Hippocampal formation (tissue), 2 donors: Measurements from ENCODE around the gene MACROD1.

Experiments
- DNase-seq, 2 donors: peaks; one replicate each; lab custom pipeline; 2025; lab: John Stamatoyannopoulos, UW

Gene MACROD1

GRCh38 chr11:64165842-64166635, at the start of gene MACROD1:
Gene MACROD1, minus strand, starts transcription at chr11:64166113. Its CDS starts 119 bp downstream, at chr11:64165994.
- peak; percentile 63 to 77 for DNase-seq

DNA sequence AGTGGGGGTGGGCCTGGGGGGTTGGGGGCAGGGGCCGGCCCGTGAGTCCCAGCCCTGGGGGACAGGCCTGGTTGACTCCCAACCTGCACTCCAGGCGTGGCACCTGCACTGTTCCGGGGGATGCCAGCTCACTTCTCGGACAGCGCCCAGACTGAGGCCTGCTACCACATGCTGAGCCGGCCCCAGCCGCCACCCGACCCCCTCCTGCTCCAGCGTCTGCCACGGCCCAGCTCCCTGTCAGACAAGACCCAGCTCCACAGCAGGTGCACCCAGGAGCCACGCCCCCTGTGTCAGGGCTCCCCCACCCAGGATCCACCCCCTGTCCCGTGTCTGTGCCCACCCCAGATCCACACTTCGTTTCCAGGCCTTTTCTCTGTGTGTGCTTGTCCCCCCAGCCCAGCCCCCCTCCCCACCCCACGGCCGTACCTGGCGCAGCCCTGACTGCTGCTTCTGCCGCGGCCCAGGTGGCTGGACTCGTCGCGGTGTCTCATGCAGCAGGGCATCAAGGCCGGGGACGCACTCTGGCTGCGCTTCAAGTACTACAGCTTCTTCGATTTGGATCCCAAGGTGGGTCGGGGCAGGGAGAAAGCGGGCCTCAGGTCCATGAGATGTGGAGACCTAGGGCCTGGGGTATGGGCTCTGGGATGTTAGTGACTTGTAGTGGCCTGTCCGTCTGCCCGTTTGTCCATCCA, 45.4 kb upstream of the MACROD1 start:
- DNase-seq: no peak

DNA sequence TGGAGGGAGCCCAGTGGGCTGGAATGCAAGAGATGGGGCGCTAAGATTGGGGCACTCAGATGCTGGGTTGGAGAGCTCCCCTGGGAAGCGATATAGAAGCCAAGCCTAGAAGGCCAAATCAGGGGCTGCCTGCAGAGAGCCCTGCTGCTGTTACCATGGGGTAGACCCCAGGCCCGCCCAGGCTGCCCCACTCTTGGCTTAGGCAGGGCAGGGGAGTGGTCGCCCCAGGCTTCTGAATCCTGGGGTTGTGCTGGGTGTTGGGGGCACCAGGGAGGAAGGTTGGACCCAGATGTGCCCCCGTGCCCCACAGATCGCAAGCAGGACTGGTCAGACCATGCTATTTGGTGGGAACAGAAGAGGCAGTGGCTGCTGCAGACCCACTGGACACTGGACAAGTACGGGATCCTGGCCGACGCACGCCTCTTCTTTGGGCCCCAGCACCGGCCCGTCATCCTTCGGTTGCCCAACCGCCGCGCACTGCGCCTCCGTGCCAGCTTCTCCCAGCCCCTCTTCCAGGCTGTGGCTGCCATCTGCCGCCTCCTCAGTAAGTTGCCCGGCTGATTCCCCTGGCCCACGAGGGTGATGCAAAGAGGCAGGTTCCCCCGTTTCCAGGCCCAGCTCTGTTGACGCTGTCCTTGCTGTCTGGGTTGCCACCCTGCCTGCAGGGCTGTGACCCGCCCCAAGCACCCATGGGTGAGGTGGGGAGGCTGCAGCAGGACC, 44.5 kb upstream of the MACROD1 start:
- DNase-seq: no peak

- DNase-seq: no peak
These were observed 43.6 kb upstream of the MACROD1 start for GRCh38 chr11:64209563-64209843.

GRCh38 chr11:64208796-64209562, 43.1 kb upstream of the MACROD1 start:
- no peak for DNase-seq

DNA sequence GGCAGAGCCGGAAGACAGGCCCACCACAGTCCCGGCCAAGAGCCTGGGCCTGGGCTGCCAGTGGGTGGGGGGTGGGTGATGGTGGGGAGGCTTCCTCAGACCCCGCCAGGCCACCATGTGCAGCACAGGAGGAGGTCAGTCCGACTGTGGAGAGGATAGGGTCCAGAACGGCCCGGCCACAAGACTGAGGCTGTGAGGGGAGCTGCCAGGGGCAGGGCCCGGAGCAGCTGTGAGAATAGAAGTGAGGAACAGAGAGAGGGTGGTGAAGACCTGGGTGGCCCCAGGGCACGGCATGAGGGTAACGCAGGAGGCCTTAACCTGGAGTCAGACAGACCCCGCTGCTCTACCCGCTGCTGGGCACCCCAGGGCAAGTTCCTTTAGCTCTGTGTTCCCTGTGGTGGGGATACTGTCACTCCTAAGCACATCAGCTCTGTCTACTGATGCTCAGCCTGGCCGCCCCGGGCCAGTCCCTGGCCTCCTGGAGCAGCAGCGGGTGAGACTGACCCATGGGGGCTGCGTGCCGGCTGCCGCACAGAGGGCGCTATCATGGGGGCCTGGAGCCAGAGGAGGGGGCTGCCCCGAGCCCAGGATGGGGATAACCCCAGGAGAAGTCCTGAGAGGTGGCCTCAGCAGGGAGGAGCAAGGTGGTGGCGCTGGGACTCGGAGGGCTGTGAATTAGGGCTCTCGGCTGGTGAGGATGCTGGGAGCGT, 42.3 kb upstream of the MACROD1 start:
- no peak for DNase-seq

DNA sequence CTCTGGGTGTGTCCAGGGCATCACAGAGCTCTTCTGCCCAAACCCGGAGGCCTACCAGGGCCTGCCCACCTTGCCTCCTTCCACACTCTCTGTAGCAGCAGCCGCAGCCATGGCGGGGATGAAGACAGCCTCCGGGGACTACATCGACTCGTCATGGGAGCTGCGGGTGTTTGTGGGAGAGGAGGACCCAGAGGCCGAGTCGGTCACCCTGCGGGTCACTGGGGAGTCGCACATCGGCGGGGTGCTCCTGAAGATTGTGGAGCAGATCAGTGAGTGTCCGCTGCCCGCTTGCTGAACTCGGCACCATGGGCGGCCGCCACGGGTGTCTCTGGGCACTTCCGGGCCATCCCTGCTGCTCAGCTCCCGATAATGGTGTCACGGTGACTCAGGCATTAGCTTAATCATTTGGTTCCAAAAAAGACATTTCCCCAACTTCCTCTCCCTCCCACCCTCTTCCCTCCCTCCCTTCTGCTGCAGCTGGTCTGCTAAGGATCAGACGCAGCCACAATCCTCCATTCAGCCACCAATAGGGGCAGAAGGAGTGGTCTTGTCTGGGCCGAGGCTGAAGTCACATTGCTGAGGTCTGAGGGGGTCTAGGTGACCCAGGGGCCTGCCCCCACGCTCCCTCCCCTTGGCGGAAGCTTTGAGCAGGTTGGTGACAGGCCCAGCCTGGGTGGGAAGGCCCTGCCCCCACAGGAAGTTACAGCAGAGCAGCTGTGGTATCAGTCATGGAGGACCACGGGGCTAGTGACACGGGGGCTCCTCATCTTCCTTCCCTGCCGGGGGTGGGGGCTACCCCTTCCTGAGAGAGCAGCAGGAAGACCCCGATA, 41.6 kb upstream of the MACROD1 start:
- DNase-seq: no peak

GRCh38 chr11:64206457-64207255, 40.7 kb upstream of the MACROD1 start, which contains the start of gene FERMT3:
Gene FERMT3, plus strand, starts transcription at chr11:64206721. Its CDS starts 644 bp downstream, at chr11:64207365.
- peak in 1 of 2 donors; percentile 23 for DNase-seq

DNA sequence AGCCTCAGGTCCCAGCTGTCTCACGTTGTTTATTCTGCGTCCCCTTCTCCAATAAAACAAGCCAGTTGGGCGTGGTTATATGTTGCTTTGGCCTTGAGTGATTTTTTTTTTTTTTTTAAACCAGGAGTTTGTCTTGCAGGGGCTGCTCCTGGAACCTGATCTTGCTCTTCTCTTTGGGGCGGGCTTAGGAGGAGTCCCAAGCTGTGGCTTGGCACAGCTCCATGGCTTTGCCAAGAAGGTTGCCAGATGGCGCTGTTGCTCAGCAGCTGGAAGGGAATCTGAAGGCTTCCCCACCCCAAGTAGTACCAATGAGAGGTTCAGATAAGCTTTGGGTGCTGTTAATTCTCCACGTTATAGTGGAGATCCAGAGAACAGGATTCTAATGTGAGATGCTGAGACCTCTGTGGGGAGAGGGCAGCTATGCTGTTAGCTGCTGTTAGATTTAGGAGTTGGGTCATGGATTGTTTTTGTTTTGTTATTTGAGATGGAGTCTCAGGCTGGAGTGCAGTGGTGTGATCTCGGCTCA, 38.6 kb upstream of the MACROD1 start:
- DNase-seq: peak; percentile 75 to 78

DNA sequence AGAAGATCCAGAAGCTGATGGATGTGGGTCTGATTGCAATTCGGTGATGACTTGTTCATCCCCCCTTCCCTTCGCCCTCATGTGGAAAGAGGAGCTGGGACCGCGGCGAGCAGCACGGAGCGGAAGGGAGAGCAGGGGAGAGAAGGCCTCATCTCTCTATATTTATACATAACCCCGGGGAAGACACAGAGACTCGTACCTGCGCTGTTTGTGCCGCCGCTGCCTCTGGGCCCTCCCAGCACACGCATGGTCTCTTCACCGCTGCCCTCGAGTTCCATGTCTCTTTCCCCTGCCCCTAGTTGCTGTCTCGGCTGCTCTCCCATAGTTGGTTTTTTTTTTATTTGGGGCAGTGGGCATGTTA, 38.1 kb upstream of the MACROD1 start:
- DNase-seq: no peak

GRCh38 chr11:64203421-64204079, 37.6 kb upstream of the MACROD1 start:
- DNase-seq: no peak

- DNase-seq: no peak
These were observed 37.1 kb upstream of the MACROD1 start for GRCh38 chr11:64202992-64203391.

DNA sequence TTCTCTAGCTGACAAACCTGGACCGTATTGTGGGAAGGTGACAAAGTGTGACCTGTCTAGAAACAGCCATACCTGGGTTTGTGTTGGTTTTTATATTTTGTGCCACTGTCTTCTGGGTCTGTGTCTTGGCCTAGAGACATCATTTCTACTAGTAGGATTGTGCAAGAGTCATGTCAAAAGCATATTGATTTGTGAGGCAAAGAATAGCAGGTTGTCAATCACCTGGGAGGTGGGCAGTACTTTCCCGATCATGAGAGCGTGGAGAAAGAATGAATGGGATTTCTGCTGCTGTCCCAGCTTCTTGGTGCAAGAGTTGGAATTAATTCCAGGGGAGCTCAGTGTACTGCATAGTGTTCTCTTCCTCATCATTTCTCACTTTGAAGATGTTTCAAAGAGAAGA, 35.6 kb upstream of the MACROD1 start:
- DNase-seq: no peak

- DNase-seq: no peak
These were observed 32.6 kb upstream of the MACROD1 start for GRCh38 chr11:64198511-64198910.

GRCh38 chr11:64196626-64197025, 30.7 kb upstream of the MACROD1 start:
- no peak for DNase-seq

DNA sequence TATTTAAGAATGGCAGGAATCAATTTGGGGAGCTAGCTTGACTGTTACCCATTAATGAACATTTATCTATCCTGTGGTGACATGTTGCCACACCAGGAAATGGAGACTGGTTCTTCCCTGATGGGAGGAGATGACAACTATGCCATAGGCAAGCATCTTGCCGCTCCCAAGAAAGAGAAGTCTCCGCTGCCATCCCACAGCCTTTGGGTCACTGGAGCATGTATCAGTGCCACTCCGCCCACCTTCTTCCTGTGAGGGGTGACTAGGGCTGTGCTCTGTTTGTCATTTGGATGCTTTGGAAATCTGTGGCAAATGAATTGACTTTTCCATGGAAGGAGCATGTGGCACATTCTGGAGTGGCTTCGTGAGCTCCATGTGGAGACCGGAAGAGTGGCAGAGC, 26.5 kb upstream of the MACROD1 start:
- DNase-seq: no peak

- no peak for DNase-seq
These were observed 20.7 kb upstream of the MACROD1 start for GRCh38 chr11:64186492-64187165.
